Cardiac muscle cell (in vitro differentiated cells and primary cell): Measurements from ENCODE around the gene EPB41L4B. TPM values are rescaled to one million over a fixed set of nuclear protein-coding genes. Genes with fewer than 3 reads are reported as not detected.

Experiments used
- DNase-seq, 2 donors: peaks; one replicate each; pipeline versions ENCODE4 v3.0.0 to v3.0.0-alpha.2; 2010 to 2017; ENCODE audit warnings: low read depth in 1 of 2, low spot score in 1 of 2
- H3K27ac ChIP-seq: fragments of 200-600 bp; sonication (generic); 2 replicates; pipeline ENCODE4 v1.5.1; 2016
- H3K27me3 ChIP-seq: fragments of 200-600 bp; sonication (generic); 2 replicates; pipeline ENCODE4 v1.6.0; 2016; ENCODE audit warnings: control low read depth
- H3K36me3 ChIP-seq: fragments of 200-600 bp; sonication (generic); 2 replicates; pipeline ENCODE4 v1.5.1; 2016; ENCODE audit warnings: control low read depth
- H3K4me1 ChIP-seq: fragments of 200-600 bp; sonication (generic); 2 replicates; pipeline ENCODE4 v1.8.1; 2017; ENCODE audit warnings: low read depth, mild to moderate bottlenecking, mixed run types
- H3K4me3 ChIP-seq: fragments of 200-600 bp; sonication (generic); 2 replicates; pipeline ENCODE4 v1.5.1; 2016; ENCODE audit warnings: mild to moderate bottlenecking
- H3K9me3 ChIP-seq: fragments of 200-600 bp; sonication (generic); 2 replicates; pipeline ENCODE4 v1.5.1; 2017; ENCODE audit warnings: low read depth, mild to moderate bottlenecking, control low read depth
- CTCF ChIP-seq: IDR thresholded peaks from 2 replicates; pipeline ENCODE4 v1.5.1; 2012; ENCODE audit warnings: low read depth, mild to moderate bottlenecking, low read length
- polyA plus RNA-seq: library from polyadenylated mRNA; unstranded; fragments of >200 nt; fragmentation: Nextera tagmentation; extraction: Ambion mirVana; gene quantifications from 2 replicates; pipeline ENCODE4 v1.2.1, GENCODE V29; 2016
- total RNA-seq: library from RNA; depleted of rRNA; stranded (reverse); fragments of >200 nt; gene quantifications from 2 replicates; pipeline ENCODE4 v1.2.3, GENCODE V29; 2016

The EPB41L4B gene
- total and polyA plus RNA-seq, 2 experiments from 2014 or later, result 2.0 to 2.1 TPM

- no peak for TF ChIP-seq CTCF
- Histone ChIP-seq H3K27ac (no peak overlapping the region), H3K4me1 (peaks cover 4% of the 10 kb centered on the region), H3K9me3 (no peaks in the 10 kb centered on the region), H3K4me3 (peak overlapping the region; percentile 52), H3K36me3 (no peaks in the 10 kb centered on the region), H3K27me3 (peaks cover 40% of the 10 kb centered on the region)
- peak in 1 of 2 donors; percentile 62 for DNase-seq
Observed at GRCh38 chr9:109320331-109320741, 523 bp downstream of the EPB41L4B start.

GRCh38 chr9:109319626-109320241 lies 1.1 kb downstream of the EPB41L4B start:
- Histone ChIP-seq H3K36me3 (no peaks in the 10 kb centered on the region), H3K9me3 (no peaks in the 10 kb centered on the region), H3K4me1 (peaks cover 4% of the 10 kb centered on the region), H3K4me3 (peak overlapping the region; percentile 52), H3K27ac (no peak overlapping the region), H3K27me3 (peaks cover 40% of the 10 kb centered on the region)
- DNase-seq, result no peak
- TF ChIP-seq CTCF, result no peak

- no peak for TF ChIP-seq CTCF
- Histone ChIP-seq H3K9me3 (no peaks in the 10 kb centered on the region), H3K4me1 (peaks cover 4% of the 10 kb centered on the region), H3K36me3 (no peaks in the 10 kb centered on the region), H3K27ac (no peak overlapping the region), H3K27me3 (peaks cover 40% of the 10 kb centered on the region), H3K4me3 (peak overlapping the region; percentile 52)
- peak in 1 of 2 donors; percentile 19 for DNase-seq
Observed at GRCh38 chr9:109319017-109319625, 1.7 kb downstream of the EPB41L4B start.

- DNase-seq, result no peak
- no peak overlapping the region for H3K27ac ChIP-seq
- TF ChIP-seq CTCF, result no peak
- no peaks in the 10 kb centered on the region for H3K9me3 ChIP-seq
- H3K36me3 ChIP-seq, result no peaks in the 10 kb centered on the region
- no peak overlapping the region for H3K4me3 ChIP-seq
- peaks cover 4% of the 10 kb centered on the region for H3K4me1 ChIP-seq
- peaks cover 40% of the 10 kb centered on the region for H3K27me3 ChIP-seq
Observed at GRCh38 chr9:109317979-109318741, 2.7 kb downstream of the EPB41L4B start.

GRCh38 chr9:109317311-109317978 lies 3.4 kb downstream of the EPB41L4B start:
- no peaks in the 10 kb centered on the region for H3K36me3 ChIP-seq
- TF ChIP-seq CTCF, result no peak
- DNase-seq, result no peak
- peaks cover 4% of the 10 kb centered on the region for H3K4me1 ChIP-seq
- H3K27ac ChIP-seq, result no peak overlapping the region
- peaks cover 40% of the 10 kb centered on the region for H3K27me3 ChIP-seq
- H3K9me3 ChIP-seq, result no peaks in the 10 kb centered on the region
- H3K4me3 ChIP-seq, result no peak overlapping the region
